ENCODE measurements around the gene BMP6. TPM values are rescaled to one million over a fixed set of nuclear protein-coding genes. Genes with fewer than 3 reads are reported as not detected.

The BMP6 gene
- total and polyA plus RNA-seq, 2 of the 8 experiments (the other 6 are each of a cell fraction or from before 2014, with no cell fraction given), result 2.0 to 2.1 TPM

DNA sequence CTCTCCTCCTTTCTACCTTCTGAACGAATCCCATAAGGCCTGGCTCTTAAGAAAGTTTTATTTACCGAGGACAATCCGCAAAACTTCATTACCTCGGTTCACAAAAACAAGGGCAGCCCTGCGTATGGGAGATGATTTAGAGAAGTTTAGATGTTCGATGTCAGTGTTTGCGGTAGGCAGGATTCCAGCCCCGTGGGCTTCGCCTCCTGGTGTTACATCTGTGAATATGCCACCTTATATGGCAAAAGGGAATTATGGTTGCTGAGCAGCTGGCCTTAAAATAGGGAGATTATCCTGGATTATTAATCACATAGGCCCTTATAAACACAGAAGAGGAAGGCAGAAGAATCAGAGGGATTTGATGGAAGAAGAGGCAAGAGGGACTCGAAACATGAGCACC is 21.1 kb downstream of the BMP6 start:
- H2BK120ac ChIP-seq (replicated peaks; ENCODE audit: low read depth, low read length), result no peak overlapping the region
- H3K27ac ChIP-seq (ENCODE audit: low read depth, low read length), result no peak overlapping the region
- no peaks in the 10 kb centered on the region for H3K27me3 ChIP-seq (replicated peaks in 1 of 4; ENCODE audit: control insufficient read depth in 3 of 4, extremely low read depth in 1 of 4, insufficient read depth in 3 of 4, low read length in 3 of 4)
- no peak overlapping the region for H2BK12ac ChIP-seq (ENCODE audit: low read depth, low read length)
- no peak overlapping the region for H3K4me3 ChIP-seq (ENCODE audit: extremely low read depth in 1 of 4, insufficient read depth in 2 of 4, low read depth in 3 of 4, low read length in 4 of 4)
- no peaks in the 10 kb centered on the region for H4K20me1 ChIP-seq (replicated peaks in 1 of 2; ENCODE audit: control insufficient read depth in 1 of 2, insufficient read depth in 2 of 2, low read length in 2 of 2)
- DNase-seq (ENCODE audit: low read depth in 1 of 2, low spot score in 2 of 2) (no peak), FAIRE-seq (no peak)
- H3K18ac ChIP-seq (ENCODE audit: extremely low read depth, low read length), result no peak overlapping the region
- H3K36me3 ChIP-seq (ENCODE audit: control insufficient read depth in 2 of 4, insufficient read depth in 4 of 4, low read length in 3 of 4), result no peaks in the 10 kb centered on the region
- POLR2A ChIA-PET (ENCODE audit: partially characterized antibody), result no interaction called here
- no peak overlapping the region for H2AFZ ChIP-seq (ENCODE audit: low read length)
- no peak overlapping the region for H3K23ac ChIP-seq (ENCODE audit: insufficient read length)
- H3K23me2 ChIP-seq (ENCODE audit: low read depth, low read length), result no peaks in the 10 kb centered on the region
- no peak overlapping the region for H3K4me2 ChIP-seq (ENCODE audit: insufficient read depth in 1 of 2, low read depth in 2 of 2, low read length in 2 of 2)
- CTCF ChIA-PET (ENCODE audit: partially characterized antibody), result interaction anchor here (0.7 to 2.4 kb wide), 6 partner anchors 24 to 312 kb away, joined by 3 to 13 read pairs (median 3); no protein-coding TSS in a partner anchor
- no peak overlapping the region for H2BK15ac ChIP-seq (ENCODE audit: low read length)
- no peak overlapping the region for H4K8ac ChIP-seq (ENCODE audit: extremely low read depth, insufficient read depth, low read length)
- H3K79me2 ChIP-seq (ENCODE audit: control insufficient read depth in 1 of 2, insufficient read depth in 2 of 2, low read length in 2 of 2), result no peaks in the 10 kb centered on the region
- H3K4me1 ChIP-seq (replicated peaks in 1 of 4; ENCODE audit: control insufficient read depth in 3 of 4, insufficient read depth in 4 of 4, low read length in 3 of 4), result peaks cover 0 to 4% (median 0%) of the 10 kb centered on the region in 4 experiments; a peak in 1 of 7 replicates
- H2BK20ac ChIP-seq (ENCODE audit: low read length), result no peak overlapping the region
- TF ChIP-seq KDM5A (IDR thresholded peaks at IDR 0.05; ENCODE audit: low read length) (no peak), CHD1 (IDR thresholded peaks at IDR 0.05; ENCODE audit: low read depth, low read length) (no peak), HDAC6 (IDR thresholded peaks at IDR 0.05; ENCODE audit: low read depth, low read length) (no peak), EGR1 (IDR thresholded peaks at IDR 0.05; ENCODE audit: borderline replicate concordance, low read depth, low read length) (no peak), SRF (IDR thresholded peaks at IDR 0.05; ENCODE audit: low read depth, low read length) (peak; percentile 33; the same call in 1 of the 2 replicates), RFX5 (IDR thresholded peaks at IDR 0.05; ENCODE audit: borderline replicate concordance, low read depth, low read length) (no peak), BRCA1 (IDR thresholded peaks at IDR 0.05; ENCODE audit: low read depth, low read length) (no peak)
- TF ChIP-seq, protein P1, sequence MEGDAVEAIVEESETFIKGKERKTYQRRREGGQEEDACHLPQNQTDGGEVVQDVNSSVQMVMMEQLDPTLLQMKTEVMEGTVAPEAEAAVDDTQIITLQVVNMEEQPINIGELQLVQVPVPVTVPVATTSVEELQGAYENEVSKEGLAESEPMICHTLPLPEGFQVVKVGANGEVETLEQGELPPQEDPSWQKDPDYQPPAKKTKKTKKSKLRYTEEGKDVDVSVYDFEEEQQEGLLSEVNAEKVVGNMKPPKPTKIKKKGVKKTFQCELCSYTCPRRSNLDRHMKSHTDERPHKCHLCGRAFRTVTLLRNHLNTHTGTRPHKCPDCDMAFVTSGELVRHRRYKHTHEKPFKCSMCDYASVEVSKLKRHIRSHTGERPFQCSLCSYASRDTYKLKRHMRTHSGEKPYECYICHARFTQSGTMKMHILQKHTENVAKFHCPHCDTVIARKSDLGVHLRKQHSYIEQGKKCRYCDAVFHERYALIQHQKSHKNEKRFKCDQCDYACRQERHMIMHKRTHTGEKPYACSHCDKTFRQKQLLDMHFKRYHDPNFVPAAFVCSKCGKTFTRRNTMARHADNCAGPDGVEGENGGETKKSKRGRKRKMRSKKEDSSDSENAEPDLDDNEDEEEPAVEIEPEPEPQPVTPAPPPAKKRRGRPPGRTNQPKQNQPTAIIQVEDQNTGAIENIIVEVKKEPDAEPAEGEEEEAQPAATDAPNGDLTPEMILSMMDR (IDR thresholded peaks at IDR 0.05; ENCODE audit: control extremely low read depth in 1 of 3, insufficient read depth in 1 of 3, low read depth in 1 of 3, low read length in 3 of 3), result peak in 2 of 3 experiments; percentile 1 to 9; a peak in 1 of 4 replicates
- 87% methylated on average over 10 of the region's 10 CpGs; no CpG with 5 or more reads in 1 of the 2 experiments for WGBS, 2 experiments (ENCODE audit: extremely low coverage in 1 of 2, insufficient coverage in 1 of 2, insufficient read length in 1 of 2, insufficient replicate concordance in 2 of 2, low coverage in 1 of 2, low lambda C conversion rate in 2 of 2, missing lambda C conversion rate in 1 of 2)
- no peak overlapping the region for H4K5ac ChIP-seq (ENCODE audit: insufficient read length, low read depth, low read length)
- no peak overlapping the region for H3K4ac ChIP-seq (replicated peaks; ENCODE audit: insufficient read length, low read depth, low read length)
- H2BK5ac ChIP-seq (ENCODE audit: low read depth, low read length), result no peak overlapping the region
- H3K9me3 ChIP-seq (ENCODE audit: insufficient read depth in 2 of 2, low read depth in 1 of 2, low read length in 1 of 2), result no peaks in the 10 kb centered on the region
- no peak overlapping the region for H3K56ac ChIP-seq (replicated peaks; ENCODE audit: insufficient read length, low read depth, low read length)
- H3K9ac ChIP-seq (replicated peaks in 1 of 4; ENCODE audit: extremely low read depth in 1 of 4, low read depth in 3 of 4, low read length in 3 of 4), result no peak overlapping the region
- H3K14ac ChIP-seq (ENCODE audit: insufficient read length), result no peak overlapping the region
- no peaks in the 10 kb centered on the region for H3K79me1 ChIP-seq (ENCODE audit: low read depth, low read length)
- H4K91ac ChIP-seq (replicated peaks; ENCODE audit: insufficient read length, low read length), result no peak overlapping the region
- H2AK5ac ChIP-seq (ENCODE audit: low read depth, low read length), result no peak overlapping the region

All from H1 (cell line).